Measurements from ENCODE around the gene FBXO47. TPM values are rescaled to one million over a fixed set of nuclear protein-coding genes. Genes with fewer than 3 reads are reported as not detected.
A peak's percentile ranks its signal among the peaks of the same experiment; 100 is the strongest.

The FBXO47 gene
- total and polyA plus RNA-seq, 3 donors from 2014 or later = 5.8 to 11.6 (median 6.3) TPM

DNA sequence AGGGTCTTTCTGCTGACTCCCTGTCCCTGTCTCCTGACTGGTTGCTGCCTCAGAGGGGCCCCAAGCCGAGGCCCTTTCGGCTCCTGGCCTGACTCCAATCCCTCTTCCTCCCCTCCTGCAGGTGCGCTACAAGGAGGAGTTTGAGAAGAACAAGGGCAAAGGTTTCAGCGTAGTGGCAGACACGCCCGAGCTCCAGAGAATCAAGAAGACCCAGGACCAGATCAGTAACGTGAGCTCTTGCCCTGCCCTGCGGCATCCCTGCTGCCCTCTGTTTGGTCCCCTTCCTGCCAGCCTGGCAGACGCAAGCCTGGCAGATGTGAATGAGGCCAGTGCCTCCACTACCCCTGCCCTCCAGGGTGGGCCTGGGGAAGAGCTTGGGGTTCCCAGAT is 68.9 kb downstream of the FBXO47 start:
- H3K4me1 ChIP-seq = peaks cover 45% of the 10 kb centered on the region
- H3K9me3 ChIP-seq = no peaks in the 10 kb centered on the region
- no peaks in the 10 kb centered on the region for H3K27me3 ChIP-seq
- TF ChIP-seq CTCF (IDR thresholded peaks at IDR 0.05) (no peak), POLR2A (IDR thresholded peaks at IDR 0.05) (no peak)
- intact Hi-C loops (cut with DNase I; ENCODE audit: low total_unique reads) = no loop called here
- H3K36me3 ChIP-seq (ENCODE audit: low read depth, missing control alignments) = no peaks in the 10 kb centered on the region
- WGBS, 2 donors = 65 to 72% methylated on average over 8 to 9 of the region's 9 CpGs
- DNase-seq = no peak
- H3K4me3 ChIP-seq = no peak overlapping the region
- H3K27ac ChIP-seq = peak overlapping the region in 1 of 2 donors; percentile 48

GRCh38 chr17:38897671-38898290 is 69.4 kb downstream of the FBXO47 start:
- H3K9me3 ChIP-seq = no peaks in the 10 kb centered on the region
- no peaks in the 10 kb centered on the region for H3K36me3 ChIP-seq (ENCODE audit: low read depth, missing control alignments)
- WGBS, 2 donors = 60 to 64% methylated on average over 6 to 12 of the region's 12 CpGs
- DNase-seq = no peak
- H3K4me1 ChIP-seq = peaks cover 49% of the 10 kb centered on the region
- H3K27ac ChIP-seq = peak overlapping the region; percentile 19 to 48
- no peak for TF ChIP-seq CTCF (IDR thresholded peaks at IDR 0.05)
- no peak for TF ChIP-seq POLR2A (IDR thresholded peaks at IDR 0.05)
- intact Hi-C loops (cut with DNase I; ENCODE audit: low total_unique reads) = no loop called here
- no peaks in the 10 kb centered on the region for H3K27me3 ChIP-seq
- no peak overlapping the region for H3K4me3 ChIP-seq

- Histone ChIP-seq H3K27me3 (no peaks in the 10 kb centered on the region), H3K4me3 (no peak overlapping the region), H3K9me3 (no peaks in the 10 kb centered on the region), H3K27ac (peak overlapping the region; percentile 19 to 48), H3K4me1 (peaks cover 49% of the 10 kb centered on the region), H3K36me3 (ENCODE audit: low read depth, missing control alignments) (no peaks in the 10 kb centered on the region)
- TF ChIP-seq POLR2A (IDR thresholded peaks at IDR 0.05) = no peak
- TF ChIP-seq CTCF (IDR thresholded peaks at IDR 0.05) = no peak
- intact Hi-C loops (cut with DNase I; ENCODE audit: low total_unique reads) = no loop called here
- WGBS, 2 donors = 32 to 49% methylated on average over 5 to 6 of the region's 6 CpGs
- DNase-seq = peak; percentile 69
These were observed 70.0 kb downstream of the FBXO47 start for GRCh38 chr17:38897176-38897575.

GRCh38 chr17:38896346-38896954 is 70.8 kb downstream of the FBXO47 start:
- H3K27ac ChIP-seq = peak overlapping the region in 1 of 2 donors; percentile 48
- WGBS, 2 donors = 63 to 64% methylated on average over 9 to 13 of the region's 13 CpGs
- no peak for DNase-seq
- intact Hi-C loops (cut with DNase I; ENCODE audit: low total_unique reads) = no loop called here
- peaks cover 44% of the 10 kb centered on the region for H3K4me1 ChIP-seq
- H3K9me3 ChIP-seq = no peaks in the 10 kb centered on the region
- H3K27me3 ChIP-seq = no peaks in the 10 kb centered on the region
- no peak overlapping the region for H3K4me3 ChIP-seq
- TF ChIP-seq CTCF (IDR thresholded peaks at IDR 0.05) (no peak), POLR2A (IDR thresholded peaks at IDR 0.05) (no peak)
- H3K36me3 ChIP-seq (ENCODE audit: low read depth, missing control alignments) = no peaks in the 10 kb centered on the region

DNA sequence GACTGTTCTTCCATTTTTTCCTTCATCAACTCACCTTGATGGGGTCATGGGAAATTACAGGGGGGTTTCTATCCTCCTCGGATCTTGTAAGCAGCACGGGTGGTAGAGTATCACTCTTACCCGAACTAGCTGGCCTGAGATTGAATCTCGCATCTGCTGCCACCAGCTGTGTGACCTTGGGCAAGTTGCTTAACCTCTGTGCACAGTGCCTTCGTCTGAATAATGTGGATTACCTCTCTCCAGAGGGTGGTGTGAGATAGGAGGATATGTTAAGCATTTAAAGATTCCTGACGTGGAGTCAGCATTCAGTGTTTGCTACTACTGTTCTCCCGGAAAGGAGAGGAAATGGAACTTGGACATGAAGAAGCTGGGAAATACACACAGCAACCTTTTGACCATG is 72.9 kb downstream of the FBXO47 start:
- no peak overlapping the region for H3K4me3 ChIP-seq
- no peaks in the 10 kb centered on the region for H3K9me3 ChIP-seq
- no peaks in the 10 kb centered on the region for H3K27me3 ChIP-seq
- no peaks in the 10 kb centered on the region for H3K36me3 ChIP-seq (ENCODE audit: low read depth, missing control alignments)
- intact Hi-C loops (cut with DNase I; ENCODE audit: low total_unique reads) = no loop called here
- no peak overlapping the region for H3K27ac ChIP-seq
- TF ChIP-seq CTCF (IDR thresholded peaks at IDR 0.05) = no peak
- TF ChIP-seq POLR2A (IDR thresholded peaks at IDR 0.05) = no peak
- no peak for DNase-seq
- H3K4me1 ChIP-seq = peaks cover 33% of the 10 kb centered on the region
- 39 to 48% methylated on average over 7 of the region's 7 CpGs for WGBS, 2 donors

Measured in testis (tissue), 3 donors.